ENCODE data around the gene TEAD1.

The TEAD1 gene

DNA sequence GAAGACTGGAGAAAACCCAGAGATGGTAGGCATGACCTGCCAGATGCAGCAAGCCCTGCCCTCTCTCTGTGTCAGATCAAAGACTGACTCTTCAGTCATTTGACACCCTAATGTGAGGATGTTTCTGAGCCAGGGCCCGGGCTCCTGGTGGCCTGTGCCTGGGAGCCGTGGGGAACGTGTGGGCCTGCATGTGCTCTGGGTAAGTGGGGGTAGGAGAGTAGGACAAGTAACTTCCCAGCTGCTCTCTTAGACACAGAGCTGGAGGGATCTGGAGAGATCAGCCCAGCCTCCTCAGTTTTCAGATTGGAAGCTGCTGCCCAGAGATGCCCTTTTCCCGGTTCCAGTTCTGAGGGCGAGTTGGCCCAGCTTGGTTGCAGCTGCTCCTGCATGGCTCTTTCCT, 110.8 kb downstream of the TEAD1 start:
- TF ChIP-seq CTCF (IDR thresholded peaks at IDR 0.05; ENCODE audit: unreplicated experiment in 3 of 3): no peak
- H3K27ac Mint-ChIP-seq: no peak overlapping the region
- peaks cover 38% of the 10 kb centered on the region for H3K4me1 Mint-ChIP-seq
- H3K36me3 Mint-ChIP-seq (ENCODE audit: low read depth): peaks cover 15% of the 10 kb centered on the region
- no peaks in the 10 kb centered on the region for H3K27me3 Mint-ChIP-seq (ENCODE audit: low read depth)
- peaks cover 2% of the 10 kb centered on the region for H3K9me3 Mint-ChIP-seq
- no peak overlapping the region for H3K4me3 Mint-ChIP-seq

- TF ChIP-seq CTCF (IDR thresholded peaks at IDR 0.05; ENCODE audit: unreplicated experiment in 3 of 3): no peak
- no peaks in the 10 kb centered on the region for H3K27me3 Mint-ChIP-seq (ENCODE audit: low read depth)
- H3K27ac Mint-ChIP-seq: no peak overlapping the region
- peaks cover 38% of the 10 kb centered on the region for H3K4me1 Mint-ChIP-seq
- H3K9me3 Mint-ChIP-seq: no peaks in the 10 kb centered on the region
- H3K36me3 Mint-ChIP-seq (ENCODE audit: low read depth): peaks cover 13% of the 10 kb centered on the region
- no peak overlapping the region for H3K4me3 Mint-ChIP-seq
These were observed 111.7 kb downstream of the TEAD1 start for GRCh38 chr11:12785901-12786300.

DNA sequence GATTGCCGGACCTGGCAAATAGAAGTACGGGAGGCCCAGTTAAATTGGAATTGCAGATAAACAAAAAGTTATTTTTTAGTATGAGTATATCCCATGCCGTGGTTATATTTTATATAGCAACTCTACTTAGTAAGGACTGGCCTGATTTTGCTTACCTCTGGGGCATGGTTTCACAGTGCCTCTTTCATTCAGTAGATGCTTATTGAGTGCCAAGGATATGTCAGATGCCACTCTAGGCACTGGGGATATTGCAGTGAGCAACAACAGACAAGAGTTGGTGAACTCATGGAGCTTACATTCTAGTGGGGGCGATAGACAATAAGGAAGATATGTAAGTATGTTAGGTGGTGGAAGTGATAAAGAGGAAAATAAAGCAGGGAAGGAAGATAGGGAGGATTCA, 112.2 kb downstream of the TEAD1 start:
- Mint-ChIP-seq H3K27me3 (ENCODE audit: low read depth) (no peaks in the 10 kb centered on the region), H3K9me3 (no peaks in the 10 kb centered on the region), H3K36me3 (ENCODE audit: low read depth) (peaks cover 10% of the 10 kb centered on the region), H3K4me3 (no peak overlapping the region), H3K27ac (peak overlapping the region in 2 of 3 experiments; percentile 1 to 2), H3K4me1 (peaks cover 38% of the 10 kb centered on the region)
- no peak for TF ChIP-seq CTCF (IDR thresholded peaks at IDR 0.05; ENCODE audit: unreplicated experiment in 3 of 3)

GRCh38 chr11:12786891-12787290, 112.7 kb downstream of the TEAD1 start:
- no peak for TF ChIP-seq CTCF (IDR thresholded peaks at IDR 0.05; ENCODE audit: unreplicated experiment in 3 of 3)
- H3K27ac Mint-ChIP-seq: peak overlapping the region in 2 of 3 experiments; percentile 1 to 2
- H3K4me3 Mint-ChIP-seq: no peak overlapping the region
- H3K27me3 Mint-ChIP-seq (ENCODE audit: low read depth): no peaks in the 10 kb centered on the region
- H3K4me1 Mint-ChIP-seq: peaks cover 38% of the 10 kb centered on the region
- H3K36me3 Mint-ChIP-seq (ENCODE audit: low read depth): peaks cover 8% of the 10 kb centered on the region
- no peaks in the 10 kb centered on the region for H3K9me3 Mint-ChIP-seq

- Mint-ChIP-seq H3K27me3 (ENCODE audit: low read depth) (no peaks in the 10 kb centered on the region), H3K4me3 (no peak overlapping the region), H3K36me3 (ENCODE audit: low read depth) (peaks cover 3% of the 10 kb centered on the region), H3K27ac (no peak overlapping the region), H3K4me1 (peaks cover 32% of the 10 kb centered on the region), H3K9me3 (no peaks in the 10 kb centered on the region)
- TF ChIP-seq CTCF (IDR thresholded peaks at IDR 0.05; ENCODE audit: unreplicated experiment in 3 of 3): no peak
These were observed 113.6 kb downstream of the TEAD1 start for GRCh38 chr11:12787847-12788246.

- Mint-ChIP-seq H3K27me3 (ENCODE audit: low read depth) (no peaks in the 10 kb centered on the region), H3K4me1 (peaks cover 30% of the 10 kb centered on the region), H3K9me3 (no peaks in the 10 kb centered on the region), H3K36me3 (ENCODE audit: low read depth) (peaks cover 4% of the 10 kb centered on the region), H3K27ac (peak overlapping the region in 1 of 3 experiments; percentile 58), H3K4me3 (no peak overlapping the region)
- TF ChIP-seq CTCF (IDR thresholded peaks at IDR 0.05; ENCODE audit: unreplicated experiment in 3 of 3): no peak
These were observed 114.8 kb downstream of the TEAD1 start for GRCh38 chr11:12789054-12789453.

All from nephron (organoid).